EL (cell line): Measurements from ENCODE around the gene IL1RAP.

ENCODE experiments used
- DNase-seq: peaks from one replicate; pipeline ENCODE4 v3.0.0-alpha.2; 2016

IL1RAP gene

GRCh38 chr3:190680691-190681090 lies 166.8 kb downstream of the IL1RAP start:
- no peak for DNase-seq

GRCh38 chr3:190684776-190685175 lies 170.9 kb downstream of the IL1RAP start:
- no peak for DNase-seq

GRCh38 chr3:190686011-190686410 lies 172.1 kb downstream of the IL1RAP start:
- DNase-seq, result no peak

- DNase-seq, result no peak
These were observed 176.4 kb downstream of the IL1RAP start for GRCh38 chr3:190690246-190690645.

GRCh38 chr3:190692256-190692655 lies 178.4 kb downstream of the IL1RAP start:
- no peak for DNase-seq

GRCh38 chr3:190694335-190695001 lies 180.6 kb downstream of the IL1RAP start:
- no peak for DNase-seq

GRCh38 chr3:190695225-190695624 lies 181.3 kb downstream of the IL1RAP start:
- DNase-seq, result no peak

GRCh38 chr3:190695994-190696393 lies 182.1 kb downstream of the IL1RAP start:
- DNase-seq, result no peak

- DNase-seq, result peak; percentile 46
These were observed 183.1 kb downstream of the IL1RAP start for GRCh38 chr3:190696777-190697501.

- no peak for DNase-seq
These were observed 183.6 kb downstream of the IL1RAP start for GRCh38 chr3:190697502-190697830.

GRCh38 chr3:190697901-190698300 lies 184.0 kb downstream of the IL1RAP start:
- DNase-seq, result peak; percentile 31

GRCh38 chr3:190699776-190700175 lies 185.9 kb downstream of the IL1RAP start:
- no peak for DNase-seq

- peak; percentile 56 for DNase-seq
These were observed 187.2 kb downstream of the IL1RAP start for GRCh38 chr3:190701096-190701532.

GRCh38 chr3:190706582-190706981 lies 192.7 kb downstream of the IL1RAP start:
- no peak for DNase-seq
